GM19193 (cell line): Measurements from ENCODE around the gene SIPA1.

Experiments
- POLR2A ChIP-seq: IDR thresholded peaks from 4 replicates; pipeline ENCODE4 v1.6.1; 2011; ENCODE audit not compliant: insufficient read depth, insufficient read length; ENCODE audit errors: extremely low read depth

SIPA1 gene

GRCh38 chr11:65644837-65645236, 6.9 kb downstream of the SIPA1 start:
- TF ChIP-seq POLR2A: no peak

GRCh38 chr11:65645710-65646109, 7.8 kb downstream of the SIPA1 start:
- TF ChIP-seq POLR2A: no peak

GRCh38 chr11:65646288-65646957, 8.5 kb downstream of the SIPA1 start:
- no peak for TF ChIP-seq POLR2A

- no peak for TF ChIP-seq POLR2A
Observed at GRCh38 chr11:65646958-65647701, 9.2 kb downstream of the SIPA1 start.

- TF ChIP-seq POLR2A: no peak
Observed at GRCh38 chr11:65648997-65649493, 11.1 kb downstream of the SIPA1 start.

GRCh38 chr11:65649656-65650546, 12.0 kb downstream of the SIPA1 start:
- no peak for TF ChIP-seq POLR2A

- TF ChIP-seq POLR2A: no peak
Observed at GRCh38 chr11:65650547-65651338, 12.8 kb downstream of the SIPA1 start.

- TF ChIP-seq POLR2A: no peak
Observed at GRCh38 chr11:65651339-65651588, 13.4 kb downstream of the SIPA1 start.

GRCh38 chr11:65651589-65652510, 13.9 kb downstream of the SIPA1 start:
- no peak for TF ChIP-seq POLR2A

GRCh38 chr11:65652511-65653228, 14.8 kb downstream of the SIPA1 start:
- TF ChIP-seq POLR2A: peak; percentile 91

GRCh38 chr11:65653229-65654225, 15.6 kb downstream of the SIPA1 start:
- TF ChIP-seq POLR2A: no peak
